Transverse colon (tissue), 4 donors: ENCODE results near the gene TRIAP1. TPM values are rescaled to one million over a fixed set of nuclear protein-coding genes. Genes with fewer than 3 reads are reported as not detected.

ENCODE experiments used
- DNase-seq: peaks from one replicate; pipeline ENCODE4 v3.0.0-alpha.2; 2019
- H3K27ac ChIP-seq, 4 donors: fragments of 200-600 bp; sonication (generic); 2 replicates each; pipeline ENCODE4 v1.5.1; 2016 to 2018; ENCODE audit warnings: inconsistent platforms in 4 of 4
- H3K27me3 ChIP-seq: fragments of 200-600 bp; sonication (generic); 2 replicates; pipeline ENCODE4 v1.5.1; 2017; ENCODE audit warnings: inconsistent platforms
- H3K36me3 ChIP-seq, 4 donors: fragments of 200-600 bp; sonication (generic); 2 replicates each; pipeline ENCODE4 v1.5.1; 2017 to 2019; ENCODE audit warnings: inconsistent platforms in 4 of 4
- H3K4me1 ChIP-seq, 4 donors: fragments of 200-600 bp; sonication (generic); 2 replicates each; pipeline ENCODE4 v1.5.1; 2017 to 2020; ENCODE audit warnings: inconsistent platforms in 4 of 4
- H3K4me3 ChIP-seq, 4 donors: fragments of 200-600 bp; sonication (generic); 1 replicate in 1 of 4; 2 replicates in 3 of 4; pipeline versions ENCODE4 v1.5.1 to v1.6.1; 2017 to 2019; ENCODE audit warnings: inconsistent platforms in 4 of 4
- H3K9me3 ChIP-seq, 2 donors: fragments of 200-600 bp; sonication (generic); 2 replicates each; pipeline ENCODE4 v1.5.1; 2017 to 2019; ENCODE audit warnings: inconsistent platforms in 2 of 2
- EP300 ChIP-seq: sonication (generic); formaldehyde crosslinking; IDR thresholded peaks from one replicate; pipeline ENCODE4 v1.6.1; 2017; ENCODE audit warnings: antibody characterized with exemption, low read depth
- POLR2A ChIP-seq: fragments of 450-650 bp; IDR thresholded peaks from one replicate; pipeline ENCODE4 v1.6.1; 2016; ENCODE audit warnings: antibody characterized with exemption, mild to moderate bottlenecking, moderate library complexity
- POLR2AphosphoS5 ChIP-seq, 3 donors: sonication (generic); formaldehyde crosslinking; IDR thresholded peaks; one replicate each; pipeline ENCODE4 v1.6.1; 2016; ENCODE audit warnings: antibody characterized with exemption in 3 of 3
- WGBS, 2 donors: methylation state at CpG; one replicate each; pipeline ENCODE4 v1.1.5; 2018; ENCODE audit warnings: low coverage in 1 of 2; 5-methylcytosine and 5-hydroxymethylcytosine counted together
- in situ Hi-C, 4 donors: fragments of 200-750 bp; cut with MboI; loops; one replicate each; pipeline versions ENCODE4 v1.15.0 to v1.15.1; 2017; ENCODE audit warnings: low sequenced_read_pairs in 3 of 4, low pct_ligation_motif_present in 1 of 4, low pct_unique_long_range_greater_than_20kb in 1 of 4
- intact Hi-C: fragments of 100-400 bp; cut with DNase I; formaldehyde crosslinking; loops from one replicate; pipeline ENCODE4 v1.15.1; 2023; ENCODE audit warnings: low total_unique reads
- total RNA-seq, 4 donors: library from RNA; depleted of rRNA; stranded (reverse); fragments of >200 nt; gene quantifications; one replicate each; pipeline ENCODE4 v1.1.0, GENCODE V29; 2016
- TF ChIP-seq, protein P1 (sequence below), 5 experiments: fragments of 200-600 bp in 3 of 5; fragments of 450-650 bp in 2 of 5; sonication (generic) in 3 of 5; IDR thresholded peaks; 1 replicate in 2 of 5; 2 replicates in 3 of 5; pipeline ENCODE4 v1.5.1; 2016 to 2017; ENCODE audit warnings: antibody characterized with exemption in 5 of 5, inconsistent platforms in 3 of 5, mild to moderate bottlenecking in 2 of 5, moderate library complexity in 1 of 5

Gene TRIAP1
- total RNA-seq, 4 donors from 2014 or later = 7.2 to 20.9 (median 11.9) TPM

DNA sequence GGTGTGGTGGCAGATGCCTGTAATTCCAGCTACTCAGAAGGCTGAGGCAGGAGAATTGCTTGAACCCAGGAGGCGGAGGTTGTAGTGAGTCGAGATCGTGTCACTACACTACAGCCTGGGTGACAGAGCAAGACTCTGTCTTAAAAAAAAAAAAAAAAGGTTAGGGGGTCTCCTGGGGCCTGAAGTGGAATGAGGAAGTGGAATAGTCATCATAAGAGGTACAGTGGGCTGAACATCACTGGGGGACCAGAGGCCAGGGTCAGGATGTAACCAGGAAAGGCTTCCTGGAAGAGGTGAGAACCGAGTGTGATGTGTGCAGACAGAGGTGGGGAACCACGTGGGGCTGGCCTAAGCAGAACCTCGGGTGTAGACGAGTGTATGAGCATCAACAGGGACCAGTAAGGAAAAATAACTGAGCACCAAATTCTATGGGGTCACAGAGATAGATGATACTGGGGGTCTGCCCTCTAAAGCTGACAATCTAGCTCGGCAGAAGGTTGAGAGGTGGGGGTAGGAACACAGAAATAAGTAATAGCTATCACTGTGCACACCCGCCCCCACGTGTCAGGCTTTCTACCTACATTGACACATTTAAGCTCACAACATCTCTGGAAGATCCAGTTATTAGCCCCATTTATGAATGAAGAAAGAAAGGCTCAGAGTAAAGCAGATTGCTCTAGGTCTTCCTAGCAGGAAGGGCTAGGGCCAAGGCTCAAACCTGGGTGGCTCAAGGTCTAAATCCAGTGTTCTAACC lies 13.2 kb downstream of the TRIAP1 start:
- no peak for DNase-seq
- intact Hi-C loops (no loop called here), in situ Hi-C loops (loop anchor here in 2 of 4 donors (10.0 kb wide), 2 partner anchors 78 to 108 kb away; partner anchors contain the start of gene PLA2G1B (in 1 of the 2))
- Histone ChIP-seq H3K4me3 (no peak overlapping the region), H3K9me3 (no peaks in the 10 kb centered on the region), H3K4me1 (peaks cover 0 to 23% (median 10%) of the 10 kb centered on the region in 4 donors), H3K27ac (no peak overlapping the region), H3K36me3 (no peaks in the 10 kb centered on the region), H3K27me3 (no peaks in the 10 kb centered on the region)
- no peak for TF ChIP-seq EP300
- TF ChIP-seq POLR2AphosphoS5 (IDR thresholded peaks at IDR 0.05) = no peak
- TF ChIP-seq POLR2A = no peak
- 56 to 66% methylated on average over 4 to 10 of the region's 10 CpGs for WGBS, 2 donors

DNA sequence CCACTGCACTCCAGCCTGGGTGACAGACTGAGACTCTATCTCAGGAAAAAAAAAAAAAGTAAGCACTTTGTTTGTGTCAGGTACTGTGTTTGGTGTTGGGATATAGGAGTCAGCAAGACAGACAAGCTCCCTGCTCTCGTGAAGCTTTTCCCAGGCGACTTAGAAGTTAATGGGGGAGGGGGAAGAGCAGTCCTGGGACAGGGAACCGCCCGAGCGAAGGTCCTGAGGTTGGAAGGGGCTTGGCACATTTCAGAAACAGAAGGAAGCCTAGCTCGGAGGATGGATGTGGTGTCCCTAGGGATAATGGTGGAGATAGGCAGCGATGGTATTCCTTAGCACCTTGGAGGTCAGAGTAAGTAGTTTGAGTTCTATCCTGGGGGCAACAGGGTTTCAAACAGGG lies 16.8 kb downstream of the TRIAP1 start:
- Histone ChIP-seq H3K4me3 (no peak overlapping the region), H3K36me3 (no peaks in the 10 kb centered on the region), H3K4me1 (peaks cover 0 to 21% (median 10%) of the 10 kb centered on the region in 4 donors), H3K27me3 (no peaks in the 10 kb centered on the region), H3K27ac (peak overlapping the region; percentile 23 to 68 (median 48)), H3K9me3 (no peaks in the 10 kb centered on the region)
- intact Hi-C loops (loop anchor here (5.0 kb wide), 1 partner anchor 72 kb away; no protein-coding TSS in a partner anchor), in situ Hi-C loops (loop anchor here in 2 of 4 donors (5.0 kb wide), 2 partner anchors 72 to 77 kb away; no protein-coding TSS in a partner anchor)
- WGBS, 2 donors = 17 to 41% methylated on average over 1 to 7 of the region's 7 CpGs
- TF ChIP-seq, protein P1, sequence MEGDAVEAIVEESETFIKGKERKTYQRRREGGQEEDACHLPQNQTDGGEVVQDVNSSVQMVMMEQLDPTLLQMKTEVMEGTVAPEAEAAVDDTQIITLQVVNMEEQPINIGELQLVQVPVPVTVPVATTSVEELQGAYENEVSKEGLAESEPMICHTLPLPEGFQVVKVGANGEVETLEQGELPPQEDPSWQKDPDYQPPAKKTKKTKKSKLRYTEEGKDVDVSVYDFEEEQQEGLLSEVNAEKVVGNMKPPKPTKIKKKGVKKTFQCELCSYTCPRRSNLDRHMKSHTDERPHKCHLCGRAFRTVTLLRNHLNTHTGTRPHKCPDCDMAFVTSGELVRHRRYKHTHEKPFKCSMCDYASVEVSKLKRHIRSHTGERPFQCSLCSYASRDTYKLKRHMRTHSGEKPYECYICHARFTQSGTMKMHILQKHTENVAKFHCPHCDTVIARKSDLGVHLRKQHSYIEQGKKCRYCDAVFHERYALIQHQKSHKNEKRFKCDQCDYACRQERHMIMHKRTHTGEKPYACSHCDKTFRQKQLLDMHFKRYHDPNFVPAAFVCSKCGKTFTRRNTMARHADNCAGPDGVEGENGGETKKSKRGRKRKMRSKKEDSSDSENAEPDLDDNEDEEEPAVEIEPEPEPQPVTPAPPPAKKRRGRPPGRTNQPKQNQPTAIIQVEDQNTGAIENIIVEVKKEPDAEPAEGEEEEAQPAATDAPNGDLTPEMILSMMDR (IDR thresholded peaks at IDR 0.05) = no peak
- TF ChIP-seq POLR2A (no peak), POLR2AphosphoS5 (IDR thresholded peaks at IDR 0.05) (no peak), EP300 (no peak)
- peak; percentile 49 for DNase-seq

DNA sequence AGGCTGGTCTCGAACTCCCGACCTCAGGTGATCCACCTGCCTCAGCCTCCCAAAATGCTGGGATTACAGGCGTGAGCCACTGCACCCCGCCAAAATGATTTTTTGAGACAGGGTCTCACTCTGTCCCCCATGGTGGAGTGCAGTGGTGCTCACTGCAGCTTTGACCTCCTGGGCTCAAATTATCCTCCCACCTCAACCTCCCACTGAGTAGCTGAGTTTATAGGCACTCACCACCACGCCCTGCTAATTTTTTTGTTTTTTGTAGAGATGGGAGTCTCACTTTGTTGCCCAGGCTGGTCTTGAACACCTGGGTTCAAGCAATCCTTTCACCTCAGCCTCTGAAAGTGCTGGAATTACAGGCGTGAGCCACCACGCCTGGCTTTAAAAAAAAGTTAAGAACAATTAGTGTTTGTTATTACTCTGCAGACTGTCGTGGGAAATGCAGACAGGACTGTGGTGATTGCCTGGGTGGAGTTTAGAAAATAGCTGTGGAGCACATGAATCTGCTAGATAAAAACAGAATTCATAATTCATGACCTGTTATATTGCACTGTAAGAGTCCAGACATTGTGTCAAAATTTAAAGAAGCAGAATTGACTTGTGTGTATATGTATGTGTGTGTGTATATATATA lies 17.5 kb downstream of the TRIAP1 start:
- peak; percentile 55 for DNase-seq
- TF ChIP-seq POLR2A = no peak
- TF ChIP-seq, protein P1 (IDR thresholded peaks at IDR 0.05) = no peak
- TF ChIP-seq EP300 = no peak
- TF ChIP-seq POLR2AphosphoS5 (IDR thresholded peaks at IDR 0.05) = no peak
- Histone ChIP-seq H3K4me3 (no peak overlapping the region), H3K4me1 (peaks cover 0 to 21% (median 10%) of the 10 kb centered on the region in 4 donors), H3K27me3 (no peaks in the 10 kb centered on the region), H3K9me3 (no peaks in the 10 kb centered on the region), H3K27ac (peak overlapping the region; percentile 29 to 68 (median 63)), H3K36me3 (no peaks in the 10 kb centered on the region)
- in situ Hi-C loops = loop anchor here in 2 of 4 donors (5.0 kb wide), 2 partner anchors 71 to 76 kb away; no protein-coding TSS in a partner anchor
- intact Hi-C loops = loop anchor here (5.0 kb wide), 1 partner anchor 71 kb away; no protein-coding TSS in a partner anchor
- 21 to 30% methylated on average over 3 to 8 of the region's 8 CpGs for WGBS, 2 donors

DNA sequence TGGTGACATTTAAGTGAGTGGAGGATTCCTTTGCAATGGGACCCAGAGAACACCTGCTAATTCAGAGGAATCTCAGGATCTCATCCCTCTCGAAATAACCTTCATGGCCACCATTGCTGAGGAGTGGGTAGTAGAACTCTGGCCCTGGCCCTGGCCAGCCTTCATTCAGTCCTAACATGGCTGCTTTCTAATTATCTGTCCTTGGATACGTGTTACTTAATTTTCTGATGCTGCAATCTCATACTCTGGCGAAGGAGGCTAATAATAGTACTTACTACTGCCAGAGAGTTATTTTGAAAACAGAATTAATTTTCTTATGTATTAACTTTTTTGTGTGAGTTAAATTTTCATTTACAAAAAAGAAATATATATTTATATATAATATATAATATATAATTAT lies 20.4 kb downstream of the TRIAP1 start:
- H3K4me1 ChIP-seq = peaks cover 0 to 21% (median 10%) of the 10 kb centered on the region in 4 donors
- intact Hi-C loops (loop anchor here (5.0 kb wide), 1 partner anchor 68 kb away; no protein-coding TSS in a partner anchor), in situ Hi-C loops (loop anchor here in 2 of 4 donors (5.0 kb wide), 2 partner anchors 68 to 73 kb away; no protein-coding TSS in a partner anchor)
- H3K27ac ChIP-seq = no peak overlapping the region
- no peaks in the 10 kb centered on the region for H3K36me3 ChIP-seq
- H3K27me3 ChIP-seq = no peaks in the 10 kb centered on the region
- H3K4me3 ChIP-seq = no peak overlapping the region
- TF ChIP-seq POLR2A = no peak
- no peak for TF ChIP-seq EP300
- TF ChIP-seq, protein P1 (IDR thresholded peaks at IDR 0.05) = no peak
- TF ChIP-seq POLR2AphosphoS5 (IDR thresholded peaks at IDR 0.05) = no peak
- DNase-seq = no peak
- 72 to 83% methylated on average over 3 of the region's 3 CpGs for WGBS, 2 donors
- H3K9me3 ChIP-seq = no peaks in the 10 kb centered on the region
